Ishikawa (cell line): Measurements from ENCODE around the gene ETV3.

Source experiments
- EGR1 ChIP-seq: IDR thresholded peaks from 2 replicates; pipeline ENCODE4 v1.6.1; 2012
- EP300 ChIP-seq: IDR thresholded peaks from 2 replicates; pipeline ENCODE4 v1.6.1; 2012; ENCODE audit warnings: borderline replicate concordance
- FOXM1 ChIP-seq: IDR thresholded peaks from 2 replicates; pipeline ENCODE4 v1.6.1; 2012; ENCODE audit warnings: low read depth, borderline replicate concordance
- NFIC ChIP-seq: IDR thresholded peaks from 2 replicates; pipeline ENCODE4 v1.6.1; 2012
- RAD21 ChIP-seq: IDR thresholded peaks from 2 replicates; pipeline ENCODE4 v1.6.1; 2012; ENCODE audit warnings: low read depth
- REST ChIP-seq: IDR thresholded peaks from 2 replicates; pipeline ENCODE4 v1.6.1; 2012; ENCODE audit warnings: low read depth, mild to moderate bottlenecking
- TAF1 ChIP-seq: IDR thresholded peaks from 2 replicates; pipeline ENCODE4 v1.6.1; 2012; ENCODE audit warnings: low read depth, mild to moderate bottlenecking
- TCF12 ChIP-seq: IDR thresholded peaks from 2 replicates; pipeline ENCODE4 v1.6.1; 2012; ENCODE audit warnings: low read depth
- YY1 ChIP-seq: IDR thresholded peaks from 2 replicates; pipeline ENCODE4 v1.6.1; 2012; ENCODE audit warnings: low read depth
- TF ChIP-seq, protein P1 (sequence below): IDR thresholded peaks from 2 replicates; pipeline ENCODE4 v1.6.1; 2012
- TF ChIP-seq, protein P2 (sequence below): IDR thresholded peaks from 2 replicates; pipeline ENCODE4 v1.6.1; 2012

DNA sequence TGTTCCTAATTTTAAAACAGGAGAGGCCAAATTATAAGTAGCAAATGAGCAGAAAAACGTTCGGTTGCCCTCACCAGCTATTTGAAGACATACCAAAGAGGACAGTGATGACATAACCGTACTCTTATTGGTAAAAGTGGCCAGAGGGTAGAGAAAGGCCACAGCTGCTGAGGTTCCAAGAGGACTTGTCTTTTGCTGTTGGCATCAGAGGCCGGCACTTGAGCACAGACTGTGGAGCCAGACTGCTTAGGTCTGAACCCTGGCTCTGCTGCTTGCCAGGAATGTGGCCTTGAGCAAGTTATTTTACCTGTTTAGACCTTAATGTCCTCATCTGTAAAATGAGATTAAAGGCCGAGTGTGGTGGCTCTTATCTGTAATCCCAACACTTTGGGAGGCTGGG is 53.5 kb downstream of the ETV3 start:
- TF ChIP-seq EP300 (no peak), FOXM1 (no peak), TCF12 (no peak), YY1 (no peak), RAD21 (no peak), EGR1 (no peak), TAF1 (no peak), NFIC (no peak), REST (no peak)
- TF ChIP-seq, protein P1, sequence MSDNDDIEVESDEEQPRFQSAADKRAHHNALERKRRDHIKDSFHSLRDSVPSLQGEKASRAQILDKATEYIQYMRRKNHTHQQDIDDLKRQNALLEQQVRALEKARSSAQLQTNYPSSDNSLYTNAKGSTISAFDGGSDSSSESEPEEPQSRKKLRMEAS: no peak
- TF ChIP-seq, protein P2, sequence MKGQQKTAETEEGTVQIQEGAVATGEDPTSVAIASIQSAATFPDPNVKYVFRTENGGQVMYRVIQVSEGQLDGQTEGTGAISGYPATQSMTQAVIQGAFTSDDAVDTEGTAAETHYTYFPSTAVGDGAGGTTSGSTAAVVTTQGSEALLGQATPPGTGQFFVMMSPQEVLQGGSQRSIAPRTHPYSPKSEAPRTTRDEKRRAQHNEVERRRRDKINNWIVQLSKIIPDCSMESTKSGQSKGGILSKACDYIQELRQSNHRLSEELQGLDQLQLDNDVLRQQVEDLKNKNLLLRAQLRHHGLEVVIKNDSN: no peak
